HFFc6 (cell line): ENCODE data around the gene SPATA2. TPM values are rescaled to one million over a fixed set of nuclear protein-coding genes. Genes with fewer than 3 reads are reported as not detected.

Source experiments
- DNase-seq: peaks from one replicate; pipeline ENCODE4 v3.0.0-alpha.2; 2018
- H3K27ac Mint-ChIP-seq: 2 replicates; pipeline ENCODE4 v1.8.0; 2020; ENCODE audit warnings: mild to moderate bottlenecking, mixed read lengths
- H3K27me3 Mint-ChIP-seq: 2 replicates; pipeline ENCODE4 v1.8.0; 2021; ENCODE audit warnings: mild to moderate bottlenecking, moderate library complexity, mixed read lengths; ENCODE audit not compliant: insufficient read depth
- H3K36me3 Mint-ChIP-seq: 2 replicates; pipeline ENCODE4 v1.8.0; 2021; ENCODE audit warnings: low read depth, mixed read lengths
- H3K4me1 Mint-ChIP-seq: 2 replicates; pipeline ENCODE4 v1.8.0; 2020; ENCODE audit warnings: low read depth, mixed read lengths
- H3K4me3 Mint-ChIP-seq: 2 replicates; pipeline ENCODE4 v1.8.0; 2020; ENCODE audit warnings: mild to moderate bottlenecking, moderate library complexity, mixed read lengths
- H3K9me3 Mint-ChIP-seq: 2 replicates; pipeline ENCODE4 v1.8.0; 2020; ENCODE audit warnings: mild to moderate bottlenecking, mixed read lengths
- total RNA-seq, 6 experiments: library from RNA; stranded (reverse); fragmentation: NEBNext Ultra II Directional; extraction: Animal tissue kit (Norgen Biotek cat#: 25700); gene quantifications; 2 replicates in 1 of 6; 3 replicates in 5 of 6; pipeline ENCODE4 v1.2.3, GENCODE V29; 2021
- TF ChIP-seq, protein P1 (sequence below): fragments of 200-600 bp; sonication (generic); IDR thresholded peaks from 2 replicates; pipeline ENCODE4 v1.5.0; 2021; ENCODE audit warnings: antibody characterized with exemption, mild to moderate bottlenecking

The SPATA2 gene
- total RNA-seq, 6 experiments from 2014 or later, result 6.9 to 8.0 (median 7.2) TPM

DNA sequence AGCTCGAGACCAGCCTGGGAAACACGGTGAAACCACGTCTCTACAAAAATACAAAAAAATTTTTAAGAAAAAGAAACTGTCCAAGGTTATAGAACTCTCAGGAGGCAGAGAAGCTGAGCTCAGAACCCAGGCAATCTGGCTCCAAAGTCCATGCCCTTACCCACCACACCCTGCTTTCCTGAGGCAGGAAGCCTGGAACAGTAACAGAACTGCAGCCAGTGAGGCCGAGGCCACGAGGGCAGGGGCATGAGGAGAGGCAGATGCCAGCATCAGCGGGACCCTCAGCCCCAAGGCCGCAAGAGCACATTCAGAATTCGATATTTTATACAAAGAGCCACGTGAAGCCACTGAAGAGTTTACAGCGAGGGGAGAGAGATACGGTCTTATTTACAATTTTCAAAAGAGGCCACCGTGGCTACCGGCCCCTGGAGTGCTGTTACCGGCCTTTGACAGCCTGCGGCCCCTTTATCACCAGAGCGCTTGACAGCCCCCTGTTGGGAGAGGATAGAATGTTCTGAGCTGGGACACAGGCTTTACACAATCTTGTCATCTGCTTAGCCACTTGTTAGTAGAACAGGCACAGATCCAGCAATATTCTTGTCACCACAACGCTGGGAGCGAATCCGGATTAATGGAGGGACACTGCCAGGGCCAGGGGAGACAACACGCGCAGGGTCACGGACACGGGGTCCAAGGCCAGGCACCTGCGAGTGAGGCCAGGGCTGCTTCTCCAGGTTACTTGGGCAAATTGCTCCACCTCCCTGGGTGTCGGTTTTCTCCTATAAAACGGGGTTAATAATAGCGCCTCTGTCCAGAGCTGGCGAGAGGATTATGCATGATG, 5.6 kb downstream of the SPATA2 start:
- Mint-ChIP-seq H3K27ac (no peak overlapping the region), H3K27me3 (no peaks in the 10 kb centered on the region; the same call in 1 of the 2 replicates), H3K9me3 (no peaks in the 10 kb centered on the region), H3K4me3 (no peak overlapping the region), H3K36me3 (peaks cover 16% of the 10 kb centered on the region), H3K4me1 (peaks cover 22% of the 10 kb centered on the region)
- DNase-seq, result no peak
- TF ChIP-seq, protein P1, sequence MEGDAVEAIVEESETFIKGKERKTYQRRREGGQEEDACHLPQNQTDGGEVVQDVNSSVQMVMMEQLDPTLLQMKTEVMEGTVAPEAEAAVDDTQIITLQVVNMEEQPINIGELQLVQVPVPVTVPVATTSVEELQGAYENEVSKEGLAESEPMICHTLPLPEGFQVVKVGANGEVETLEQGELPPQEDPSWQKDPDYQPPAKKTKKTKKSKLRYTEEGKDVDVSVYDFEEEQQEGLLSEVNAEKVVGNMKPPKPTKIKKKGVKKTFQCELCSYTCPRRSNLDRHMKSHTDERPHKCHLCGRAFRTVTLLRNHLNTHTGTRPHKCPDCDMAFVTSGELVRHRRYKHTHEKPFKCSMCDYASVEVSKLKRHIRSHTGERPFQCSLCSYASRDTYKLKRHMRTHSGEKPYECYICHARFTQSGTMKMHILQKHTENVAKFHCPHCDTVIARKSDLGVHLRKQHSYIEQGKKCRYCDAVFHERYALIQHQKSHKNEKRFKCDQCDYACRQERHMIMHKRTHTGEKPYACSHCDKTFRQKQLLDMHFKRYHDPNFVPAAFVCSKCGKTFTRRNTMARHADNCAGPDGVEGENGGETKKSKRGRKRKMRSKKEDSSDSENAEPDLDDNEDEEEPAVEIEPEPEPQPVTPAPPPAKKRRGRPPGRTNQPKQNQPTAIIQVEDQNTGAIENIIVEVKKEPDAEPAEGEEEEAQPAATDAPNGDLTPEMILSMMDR, result peak; percentile 50

DNA sequence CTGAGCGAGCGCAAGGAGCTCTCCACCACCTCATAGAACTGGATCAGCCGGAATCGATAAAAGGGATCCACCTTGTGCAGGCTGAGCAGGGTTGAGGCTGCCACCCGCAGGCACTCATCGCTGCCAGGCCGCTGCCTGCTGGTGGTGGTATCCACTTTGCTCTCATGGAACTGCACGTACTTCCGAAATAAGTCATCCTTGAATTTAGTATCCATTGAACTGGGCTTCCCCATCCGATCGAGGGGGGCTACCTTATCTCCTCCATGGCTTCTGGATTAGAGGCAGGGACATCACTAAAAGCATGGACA, 7.1 kb downstream of the SPATA2 start:
- no peak for DNase-seq
- peaks cover 18% of the 10 kb centered on the region for H3K36me3 Mint-ChIP-seq
- H3K27ac Mint-ChIP-seq, result no peak overlapping the region; the same call in 1 of the 2 replicates
- no peaks in the 10 kb centered on the region for H3K9me3 Mint-ChIP-seq
- H3K4me3 Mint-ChIP-seq, result no peak overlapping the region
- H3K27me3 Mint-ChIP-seq, result no peaks in the 10 kb centered on the region
- TF ChIP-seq, protein P1, result no peak
- peaks cover 7% of the 10 kb centered on the region for H3K4me1 Mint-ChIP-seq

DNA sequence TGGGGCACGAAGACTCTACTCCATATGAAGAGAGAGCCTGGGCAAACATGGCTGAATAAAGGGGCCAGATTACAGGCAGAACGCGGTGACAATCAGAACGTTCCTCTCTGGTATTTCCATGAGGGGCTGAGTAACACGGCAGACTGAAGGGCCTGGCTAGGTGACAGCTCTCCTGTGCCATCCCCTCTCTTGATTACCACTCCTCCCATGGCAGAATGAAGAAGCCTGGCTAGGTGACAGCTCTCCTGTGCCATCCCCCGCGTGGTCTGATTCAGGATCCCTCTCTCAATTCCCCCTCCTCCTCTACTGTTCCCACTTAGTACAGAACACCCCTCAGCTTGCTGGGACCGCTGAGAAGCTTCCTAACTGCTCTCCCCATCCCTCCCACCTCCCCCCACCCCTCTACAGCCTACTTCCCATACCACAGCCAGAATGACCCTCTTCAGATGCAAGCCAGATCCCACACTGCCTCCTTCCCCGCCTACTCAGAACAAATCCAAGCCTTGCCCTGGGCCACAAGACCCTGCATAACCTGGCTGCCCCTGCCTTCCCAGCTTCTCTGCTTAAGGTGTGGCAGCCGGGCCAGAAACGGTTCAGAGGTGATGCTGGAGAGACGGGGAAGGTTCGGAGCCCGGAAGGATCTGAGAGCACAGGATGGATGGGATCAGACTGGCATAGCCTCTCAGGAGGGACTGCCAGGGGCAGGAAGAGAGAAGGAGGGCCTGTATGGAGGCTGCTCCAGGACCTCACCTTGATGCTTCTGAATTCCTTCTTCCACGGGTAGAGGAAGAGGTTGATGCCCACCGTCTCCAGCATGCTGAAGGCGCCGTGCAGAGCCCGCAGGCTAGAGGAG, 7.7 kb downstream of the SPATA2 start:
- TF ChIP-seq, protein P1, result no peak
- no peak for DNase-seq
- no peak overlapping the region; the same call in 1 of the 2 replicates for H3K27ac Mint-ChIP-seq
- peaks cover 4% of the 10 kb centered on the region for H3K4me1 Mint-ChIP-seq
- no peak overlapping the region for H3K4me3 Mint-ChIP-seq
- H3K36me3 Mint-ChIP-seq, result peaks cover 18% of the 10 kb centered on the region
- no peaks in the 10 kb centered on the region for H3K27me3 Mint-ChIP-seq
- no peaks in the 10 kb centered on the region for H3K9me3 Mint-ChIP-seq

DNA sequence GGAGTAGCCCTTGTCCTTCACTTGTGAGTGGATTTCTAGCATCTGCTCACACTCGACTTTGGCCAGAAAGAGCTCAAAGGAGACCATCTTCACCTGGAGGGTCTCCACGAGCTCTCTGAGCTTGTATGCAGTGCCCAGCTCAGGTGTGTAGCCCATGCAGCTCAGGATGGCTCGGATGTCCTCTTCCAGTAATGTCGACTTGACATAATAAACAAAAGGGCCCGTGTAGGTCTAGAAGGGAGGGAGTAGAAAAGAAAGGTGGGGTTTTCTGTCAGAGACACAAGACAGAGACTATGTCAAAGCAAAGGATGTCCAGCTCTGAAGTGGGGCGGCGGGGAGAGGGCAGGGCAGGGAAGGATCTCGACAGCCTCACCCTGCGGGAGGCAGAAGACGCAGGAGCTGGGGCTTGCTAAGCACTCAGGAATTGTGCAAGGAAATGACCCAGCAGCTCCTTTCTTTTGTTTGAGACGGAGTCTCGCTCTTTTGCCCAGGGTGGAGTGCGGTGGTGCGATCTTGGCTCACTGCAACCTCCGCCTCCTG, 8.6 kb downstream of the SPATA2 start:
- Mint-ChIP-seq H3K4me3 (no peak overlapping the region), H3K27me3 (no peaks in the 10 kb centered on the region), H3K4me1 (no peaks in the 10 kb centered on the region), H3K27ac (no peak overlapping the region), H3K9me3 (no peaks in the 10 kb centered on the region), H3K36me3 (peaks cover 18% of the 10 kb centered on the region)
- no peak for DNase-seq
- TF ChIP-seq, protein P1, result no peak

DNA sequence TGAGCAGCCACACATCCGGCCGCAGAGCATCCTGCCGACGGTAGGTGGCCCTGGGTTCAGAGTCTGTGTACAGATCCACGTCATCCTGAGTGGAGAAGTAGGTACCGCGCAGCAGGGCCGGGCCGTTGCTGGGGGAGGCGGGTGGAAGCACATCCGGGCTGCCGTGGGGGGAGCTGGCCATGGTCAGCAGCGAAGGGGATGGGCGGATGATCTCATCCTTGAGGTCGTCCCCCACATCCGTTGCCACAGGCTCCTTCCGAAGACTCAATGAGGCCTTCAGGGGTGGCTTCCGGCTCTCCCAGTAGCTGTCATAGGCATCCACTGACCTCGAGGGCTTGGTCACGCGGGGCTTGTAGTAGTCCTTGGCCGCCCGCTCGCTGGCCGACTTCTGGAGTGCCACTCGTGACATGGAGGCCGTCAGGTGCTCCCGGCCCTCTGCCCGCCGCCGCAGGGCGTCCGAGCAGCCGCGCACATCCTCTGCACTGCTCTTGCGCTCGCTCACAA, 9.2 kb downstream of the SPATA2 start:
- H3K9me3 Mint-ChIP-seq, result no peaks in the 10 kb centered on the region
- no peak overlapping the region for H3K27ac Mint-ChIP-seq

More for the DNA sequence above, 9.2 kb downstream of the SPATA2 start:
- Mint-ChIP-seq H3K4me3 (no peak overlapping the region), H3K4me1 (0 out of 2 replicates have a peak, but pooled peaks cover under 1% of the 10 kb centered on the region), H3K27me3 (no peaks in the 10 kb centered on the region), H3K36me3 (peaks cover 18% of the 10 kb centered on the region)
- DNase-seq, result no peak
- TF ChIP-seq, protein P1, result no peak
